NCI-H2196 treated with DMSO at 0.1 percent for 48 hours (cell line): Measurements from ENCODE around the gene DUSP6.

Experiments used
- DNase-seq: peaks from one replicate; lab custom pipeline; 2025; ENCODE audit not compliant: unreplicated experiment; lab: John Stamatoyannopoulos, UW

Gene DUSP6

GRCh38 chr12:89305373-89305772 lies 46.9 kb downstream of the DUSP6 start:
- DNase-seq, result no peak

GRCh38 chr12:89299931-89300330 lies 52.4 kb downstream of the DUSP6 start:
- DNase-seq, result no peak

GRCh38 chr12:89299417-89299816 lies 52.9 kb downstream of the DUSP6 start:
- DNase-seq, result no peak
